ENCODE data around the gene DNAJB9.
"Not testable (repeated sequence)": the region's sequence is repeated elsewhere in the genome, so short reads cannot be mapped to it uniquely, and the experiment has no call there.

The DNAJB9 gene

DNA sequence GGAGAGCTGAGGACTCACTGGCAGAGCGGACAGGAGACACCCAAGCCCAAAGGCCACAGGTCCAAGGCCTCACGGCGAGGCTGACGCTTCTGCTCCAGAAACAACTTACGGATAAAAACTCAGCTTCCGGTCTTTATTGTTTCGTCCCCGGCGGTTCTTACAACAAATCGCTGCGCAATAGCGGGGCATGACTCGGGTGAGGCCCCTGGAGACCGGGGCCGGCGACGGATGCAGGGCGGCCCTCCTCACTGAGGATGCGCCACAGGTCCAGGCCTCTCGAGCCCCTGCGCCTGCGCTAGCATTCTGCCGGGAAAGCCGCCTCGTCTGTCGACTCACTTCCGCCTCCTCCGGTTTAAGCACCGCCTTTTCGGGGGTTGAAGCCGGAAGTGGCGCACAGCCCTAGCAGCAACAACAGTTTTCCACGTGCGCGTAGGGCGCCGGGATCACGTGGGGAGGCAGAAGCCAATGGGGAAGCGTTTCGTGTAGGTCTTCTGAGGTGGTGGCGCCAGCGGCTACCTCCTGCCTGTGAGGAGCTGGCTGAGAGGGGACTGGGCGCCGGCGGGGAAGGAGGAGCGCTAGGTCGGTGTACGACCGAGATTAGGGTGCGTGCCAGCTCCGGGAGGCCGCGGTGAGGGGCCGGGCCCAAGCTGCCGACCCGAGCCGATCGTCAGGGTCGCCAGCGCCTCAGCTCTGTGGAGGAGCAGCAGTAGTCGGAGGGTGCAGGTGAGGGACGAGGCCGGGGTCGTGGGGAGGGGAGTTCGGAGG is at the start of gene DNAJB9, which contains the start of gene THAP5:
TSS of gene DNAJB9 (plus strand) at position 494 of the 765 bp plus-strand sequence. CDS start 1,853 bp downstream, outside the sequence.
TSS of gene THAP5 (minus strand) at position 326 of the 765 bp plus-strand sequence. CDS start at position 189, 137 bp downstream.
- peak; percentile 98 for DNase-seq

DNA sequence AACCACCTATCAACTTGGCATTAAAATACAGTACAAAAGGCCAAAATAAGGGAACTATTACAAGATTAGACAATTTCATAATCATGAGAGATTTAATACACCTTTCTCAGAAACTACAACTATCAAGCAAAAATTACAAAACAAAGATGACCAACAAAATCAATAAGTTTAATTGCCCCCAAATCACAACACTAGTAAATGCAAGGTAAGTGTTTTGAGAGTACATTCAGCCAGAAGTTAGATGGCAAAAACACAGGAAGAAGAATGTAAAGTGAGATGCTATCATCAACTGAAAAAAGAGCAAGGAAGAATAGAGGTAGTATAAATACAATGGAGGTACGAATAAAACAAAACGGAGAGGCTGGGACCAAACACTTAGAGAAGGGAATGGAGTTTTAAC is 46.9 kb upstream of the DNAJB9 start:
- DNase-seq, result no peak

DNA sequence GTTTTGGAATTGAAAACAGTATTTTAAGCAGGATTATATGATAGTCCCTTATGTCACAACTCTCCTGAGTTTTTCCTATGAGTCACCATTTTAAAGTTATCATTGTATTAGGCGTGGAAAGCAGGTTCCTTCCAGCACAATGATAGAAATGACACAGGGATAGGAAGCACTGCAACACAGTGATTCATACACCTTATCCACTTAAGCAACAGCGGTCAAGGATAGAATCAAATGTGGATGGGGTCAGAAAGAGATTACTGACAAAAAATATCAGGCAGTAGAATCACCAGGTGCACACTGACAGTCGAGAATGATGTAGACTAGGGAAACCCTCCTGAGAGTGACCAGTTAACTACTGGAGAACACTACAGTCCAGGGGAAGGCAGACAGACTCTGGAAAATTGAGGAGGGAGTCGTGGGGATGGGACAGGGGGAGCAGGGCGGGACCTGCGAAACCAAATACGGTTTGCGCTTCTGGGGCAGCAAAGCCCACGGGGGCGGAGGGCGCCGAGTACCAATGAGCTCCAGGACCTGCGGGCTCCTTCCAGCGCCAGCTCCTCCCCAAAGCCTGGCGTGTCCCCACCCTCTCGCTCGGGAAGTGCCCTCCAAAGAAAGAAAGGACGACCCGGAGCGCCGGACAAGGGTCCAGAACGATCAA is 44.2 kb upstream of the DNAJB9 start:
- DNase-seq, result no peak

DNA sequence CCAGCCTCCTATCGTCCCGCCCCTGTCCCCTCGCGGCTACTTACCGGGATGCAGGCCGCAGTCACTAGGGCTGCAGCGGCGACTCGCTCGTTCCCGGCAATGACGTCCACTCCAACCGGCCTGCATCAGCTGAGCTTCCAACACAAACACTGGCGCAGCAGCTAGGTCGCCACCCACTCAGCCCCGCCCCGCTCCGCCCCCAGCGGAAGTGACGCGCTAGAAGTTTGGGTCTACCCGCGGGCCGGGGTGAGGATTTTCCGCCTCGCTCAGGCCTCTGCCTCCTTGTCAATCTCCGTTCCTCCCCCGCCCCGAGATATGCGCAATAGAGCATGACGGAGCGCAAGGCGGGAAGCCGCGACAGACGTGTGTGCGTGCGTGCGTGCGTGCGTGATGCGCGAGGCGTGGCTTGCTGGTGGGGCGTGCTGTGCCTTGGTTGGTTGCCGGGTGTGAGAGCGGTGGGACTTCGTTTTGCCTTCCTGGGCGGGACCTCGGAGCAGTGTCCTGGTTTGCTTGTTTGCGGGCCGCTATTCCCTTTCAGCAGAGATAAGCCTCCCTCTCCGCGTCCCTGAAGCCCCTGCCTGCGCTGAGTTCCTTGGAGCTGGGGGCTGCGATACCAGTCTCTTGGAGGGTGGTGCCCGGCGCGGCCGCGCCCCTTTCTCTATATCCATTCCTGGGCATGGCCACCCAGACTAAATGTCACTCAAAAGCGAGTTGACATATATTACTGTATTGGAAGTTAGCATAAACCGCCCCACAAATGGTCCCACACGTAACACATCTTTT is 43.5 kb upstream of the DNAJB9 start, which contains the start of gene PNPLA8:
TSS of gene PNPLA8 (minus strand) at position 151 of the 783 bp plus-strand sequence. CDS start 10,644 bp downstream, outside the sequence.
- DNase-seq, result peak; percentile 99

DNA sequence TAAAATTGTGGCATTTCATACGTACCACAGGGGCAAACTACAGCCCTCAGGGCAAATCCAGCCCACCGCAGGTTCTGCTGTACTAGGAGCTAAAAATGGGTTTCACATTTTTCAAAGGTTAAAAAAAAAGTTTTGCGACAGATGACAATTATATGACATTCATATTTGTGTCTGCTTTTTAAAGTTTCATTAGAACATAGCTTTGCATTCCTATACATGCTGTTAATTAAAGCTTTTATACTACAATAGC is 43.0 kb upstream of the DNAJB9 start:
- DNase-seq, result no peak

DNA sequence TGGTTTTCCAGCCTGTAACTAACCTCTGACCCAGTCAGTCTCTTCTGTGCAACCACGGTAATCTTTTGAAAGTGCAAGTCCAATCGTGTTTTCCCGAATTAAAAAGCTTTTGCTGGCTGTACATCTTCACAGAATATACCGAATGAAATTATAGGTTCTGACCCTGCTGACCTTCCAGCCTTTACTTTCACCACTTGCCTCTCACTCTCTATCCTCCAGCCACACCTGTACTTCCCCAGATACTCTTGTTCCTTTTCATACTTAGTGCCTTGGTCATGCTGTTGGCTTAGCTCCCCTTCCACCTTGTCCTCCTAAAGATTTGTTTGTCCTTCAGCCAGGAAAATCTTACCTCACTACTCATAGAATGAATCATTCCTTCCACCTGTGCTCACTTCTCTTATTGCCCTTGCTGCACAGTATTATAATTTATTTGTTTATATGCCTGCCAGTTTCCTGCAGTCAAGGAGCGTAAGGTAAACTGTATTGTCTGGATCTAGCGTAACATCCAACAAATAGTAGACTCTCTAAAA is 41.4 kb upstream of the DNAJB9 start:
- no peak for DNase-seq

DNA sequence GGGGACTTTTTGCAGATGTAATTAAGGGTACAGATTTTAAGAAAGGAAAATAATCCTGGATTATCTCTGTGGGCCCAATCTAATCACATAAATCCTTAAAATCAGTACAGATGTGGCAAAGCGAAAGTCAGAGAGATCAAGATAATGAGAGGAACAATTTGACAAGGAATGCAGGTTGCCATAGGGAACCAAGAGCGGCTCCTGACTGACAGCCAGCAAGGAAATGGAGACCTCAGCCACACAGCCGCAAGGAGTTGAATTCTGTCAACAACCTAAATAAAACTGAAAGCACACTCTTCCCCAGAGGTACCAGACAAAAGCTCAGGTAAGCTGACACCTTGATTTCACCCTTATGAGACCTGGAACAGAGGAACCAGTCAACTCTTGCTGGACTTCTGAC is 40.3 kb upstream of the DNAJB9 start:
- no peak for DNase-seq

DNA sequence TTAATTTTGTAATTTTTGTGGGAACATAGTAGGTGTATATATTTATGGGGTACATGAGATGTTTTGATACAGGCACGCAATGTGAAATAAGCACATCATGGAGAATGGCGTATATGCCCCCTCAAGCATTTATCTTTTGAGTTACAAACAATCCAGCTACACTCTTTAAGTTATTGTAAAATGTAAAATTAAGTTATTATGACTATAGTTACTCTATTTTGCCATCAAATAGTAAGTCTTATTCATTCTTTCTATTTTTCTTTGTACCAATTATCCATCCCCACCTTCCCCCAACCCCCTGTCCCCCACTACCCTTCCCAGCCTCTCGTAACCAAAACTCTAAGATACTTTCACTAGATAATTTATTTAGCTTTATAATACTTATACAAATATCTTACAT is 36.0 kb upstream of the DNAJB9 start:
- no peak for DNase-seq

DNA sequence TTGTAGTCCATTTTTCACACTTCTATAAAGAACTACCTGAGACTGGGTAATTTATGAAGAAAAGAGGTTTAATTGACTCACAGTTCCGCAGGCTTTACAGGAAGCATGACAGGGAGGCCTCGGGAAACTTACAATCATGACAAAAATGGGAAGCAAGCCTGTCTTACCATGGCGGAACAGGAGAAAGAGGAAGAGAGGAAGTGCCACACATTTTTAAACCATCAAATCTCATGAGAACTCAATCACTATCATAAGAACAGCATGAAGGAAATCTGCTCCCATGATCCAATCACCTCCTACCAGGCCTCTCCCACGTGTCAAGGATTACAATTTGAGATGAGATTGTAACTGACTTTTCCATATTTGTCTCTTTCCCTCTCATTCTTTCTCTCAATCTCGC is 34.4 kb upstream of the DNAJB9 start:
- no peak for DNase-seq

DNA sequence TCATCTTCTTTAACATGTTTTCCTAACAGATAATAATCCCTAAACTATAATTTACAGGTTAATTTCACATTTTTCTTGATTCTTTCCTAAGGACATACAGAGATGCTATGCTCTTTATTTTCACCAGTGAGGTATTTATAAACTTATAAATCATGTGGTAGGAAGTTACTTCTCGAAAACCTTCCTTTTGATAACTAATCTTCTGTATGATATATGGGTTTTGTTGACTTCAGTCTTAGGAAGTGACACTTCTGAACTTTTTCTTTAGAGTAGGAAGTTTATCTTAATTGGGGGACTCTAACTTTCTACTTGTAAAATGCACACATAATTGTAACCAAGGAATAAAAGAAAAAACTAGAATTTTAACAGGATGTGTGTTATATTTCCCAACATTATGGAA is 33.9 kb upstream of the DNAJB9 start:
- DNase-seq, result no peak

DNA sequence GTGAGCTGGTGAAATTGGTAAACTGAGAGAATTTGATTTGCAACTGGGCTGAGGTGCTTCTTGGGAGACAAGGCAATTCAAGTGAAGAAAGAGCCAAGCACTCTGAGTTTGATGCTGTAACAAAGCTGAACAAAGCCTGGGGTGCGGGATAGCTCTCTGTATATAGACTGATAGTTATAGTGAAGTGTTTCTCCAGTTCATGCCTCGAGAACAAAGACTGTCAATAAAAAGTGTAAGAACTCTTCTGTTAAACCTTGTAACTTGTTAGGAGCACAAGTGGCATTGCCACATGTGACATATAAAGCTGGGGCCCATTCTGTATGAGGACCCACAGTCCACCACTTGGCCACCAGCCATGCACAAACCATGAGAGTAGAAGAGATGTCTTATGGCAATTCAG is 32.4 kb upstream of the DNAJB9 start:
- DNase-seq, result no peak

DNA sequence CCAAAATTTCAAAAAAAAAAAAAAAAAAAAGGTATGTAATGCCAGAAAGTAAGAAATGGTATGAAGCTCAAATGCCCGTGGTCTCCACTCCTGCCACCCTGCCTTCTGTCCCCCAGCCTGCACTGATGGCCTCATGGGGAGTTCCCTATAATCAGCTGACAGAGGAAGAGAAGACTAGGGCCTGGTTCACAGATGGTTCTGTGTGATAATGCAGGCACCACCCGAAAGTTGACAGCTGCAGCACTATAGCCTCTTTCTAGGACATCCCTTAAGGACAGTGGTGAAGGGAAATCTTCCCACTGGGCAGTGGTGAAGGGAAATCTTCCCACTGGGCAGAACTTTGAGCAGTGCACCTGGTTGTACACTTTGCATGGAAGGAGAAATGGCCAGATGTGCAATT is 31.4 kb upstream of the DNAJB9 start:
- not testable (repeated sequence) for DNase-seq

DNA sequence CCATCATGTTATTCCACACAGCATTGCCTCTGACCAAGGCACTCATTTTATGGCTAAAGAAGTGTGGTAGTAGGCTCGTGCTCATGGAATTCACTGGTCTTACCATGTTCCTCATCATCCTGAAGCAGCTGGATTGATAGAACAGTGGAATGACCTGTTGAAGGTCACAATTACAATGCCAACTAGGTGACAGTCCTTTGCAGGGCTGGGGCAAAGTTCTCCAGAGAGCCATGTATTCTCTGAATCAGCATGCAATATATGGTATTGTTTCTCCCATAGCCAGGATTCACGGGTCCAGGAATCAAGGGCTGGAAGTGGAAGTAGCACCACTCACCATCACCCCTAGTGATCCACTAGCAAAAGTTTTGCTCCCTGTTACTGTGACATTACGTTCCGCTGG is 31.0 kb upstream of the DNAJB9 start:
- not testable (repeated sequence) for DNase-seq

DNA sequence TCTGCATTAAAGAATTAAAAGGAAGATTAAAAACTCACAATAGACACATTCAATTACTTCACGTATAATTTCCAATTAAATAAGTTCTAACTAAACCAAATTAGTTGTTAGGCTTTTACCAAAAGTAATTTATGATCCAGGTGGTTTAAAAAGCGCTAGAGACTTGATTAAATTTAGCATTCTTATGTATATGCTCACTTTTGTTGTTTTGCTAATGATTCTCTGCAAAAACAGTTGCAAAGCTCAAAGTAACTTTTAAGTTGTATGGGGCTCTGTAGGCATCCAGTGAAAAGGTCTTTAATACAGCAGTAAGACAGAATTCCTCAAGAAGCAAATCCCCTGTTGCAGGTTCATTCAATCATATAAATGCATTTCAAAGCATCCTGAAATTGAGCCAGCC is 28.2 kb upstream of the DNAJB9 start:
- DNase-seq, result no peak

DNA sequence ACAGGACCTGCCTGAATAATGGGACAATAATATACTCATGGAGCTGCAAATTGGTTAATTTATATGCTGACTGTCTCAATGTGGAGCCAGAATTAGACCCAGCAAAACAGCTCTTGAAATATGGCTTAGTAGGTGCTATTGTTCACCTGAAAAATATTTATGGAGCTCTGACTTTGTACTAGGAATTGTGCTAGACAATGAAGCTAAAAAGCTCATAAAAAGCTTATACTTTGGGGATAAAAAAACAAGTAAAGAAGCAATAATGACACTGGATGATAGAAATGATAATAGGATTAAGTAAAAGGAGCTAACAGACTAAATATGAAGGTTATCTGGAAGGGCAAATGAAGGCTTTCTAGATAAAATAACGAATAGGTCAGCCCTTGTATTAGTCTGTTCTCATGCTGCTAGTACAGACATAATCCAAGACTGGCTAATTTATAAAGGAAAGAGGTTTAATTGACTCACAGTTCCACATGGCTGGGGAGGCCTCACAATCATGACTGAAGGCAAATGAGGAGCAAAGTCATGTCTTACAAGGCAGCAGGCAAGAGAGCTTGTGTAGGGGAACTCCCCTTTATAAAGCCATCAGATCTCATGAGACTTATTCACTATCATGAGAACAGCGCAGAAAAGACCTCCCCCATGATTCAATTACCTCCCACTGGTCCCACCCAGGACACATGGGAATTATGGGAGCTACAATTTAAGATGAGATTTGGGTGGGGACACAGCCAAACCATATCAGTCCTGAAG is 21.4 kb upstream of the DNAJB9 start:
- DNase-seq, result not testable (repeated sequence)

DNA sequence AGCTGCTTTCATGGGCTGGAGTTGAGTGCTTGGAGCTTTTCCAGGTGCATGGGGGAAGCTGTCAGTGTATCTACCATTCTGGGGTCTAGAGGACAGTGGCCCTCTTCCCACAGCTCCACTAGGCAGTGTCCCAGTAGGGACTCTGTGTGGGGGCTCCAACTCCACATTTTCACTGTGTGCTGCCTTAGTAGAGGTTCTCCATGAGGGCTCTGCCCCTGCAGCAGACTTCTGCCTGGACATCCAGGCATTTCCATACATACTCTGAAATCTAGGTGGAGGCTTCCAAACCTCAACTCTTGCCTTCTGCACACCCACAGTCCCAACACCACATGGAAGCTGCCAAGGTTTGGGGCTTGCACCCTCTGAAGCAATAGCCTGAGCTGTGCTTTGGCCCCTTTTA is 13.0 kb upstream of the DNAJB9 start:
- not testable (repeated sequence) for DNase-seq

DNA sequence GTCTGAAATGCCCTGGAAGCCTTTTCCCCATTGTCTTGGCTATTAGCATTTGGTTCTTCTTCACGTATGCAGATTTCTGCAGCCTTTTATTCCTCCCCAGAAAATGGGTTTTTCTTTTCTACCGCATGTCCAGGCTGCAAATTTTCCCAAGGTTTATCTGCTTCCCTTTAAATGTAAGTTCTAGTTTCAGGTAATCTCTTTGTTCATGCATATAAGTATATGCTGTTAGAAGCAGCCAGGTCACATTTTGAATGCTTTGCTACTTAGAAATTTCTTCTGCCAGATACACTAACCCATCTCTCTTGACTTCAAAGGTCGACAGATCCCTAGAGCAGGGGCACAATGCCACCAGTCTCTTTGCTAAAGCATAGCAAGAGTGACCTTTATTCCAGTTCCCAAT is 12.5 kb upstream of the DNAJB9 start:
- no peak for DNase-seq

DNA sequence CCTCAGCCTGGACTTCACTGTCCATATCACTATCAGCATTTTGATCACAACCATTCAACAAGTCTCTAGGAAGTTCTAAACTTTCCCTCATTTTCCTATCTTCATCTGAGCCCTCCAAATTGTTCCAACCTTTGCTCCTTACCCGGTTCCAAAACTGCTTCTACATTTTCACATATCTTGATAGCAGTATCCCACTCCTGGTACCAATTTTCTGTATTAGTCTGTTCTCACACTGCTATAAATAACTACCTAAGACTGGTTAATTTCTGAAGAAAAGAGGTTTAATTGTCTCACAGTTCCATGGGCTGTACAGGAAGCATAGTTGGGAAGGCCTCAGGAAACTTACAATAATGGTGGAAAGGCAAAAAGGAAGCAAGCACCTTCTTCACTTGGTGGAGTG is 12.1 kb upstream of the DNAJB9 start:
- DNase-seq, result no peak

DNA sequence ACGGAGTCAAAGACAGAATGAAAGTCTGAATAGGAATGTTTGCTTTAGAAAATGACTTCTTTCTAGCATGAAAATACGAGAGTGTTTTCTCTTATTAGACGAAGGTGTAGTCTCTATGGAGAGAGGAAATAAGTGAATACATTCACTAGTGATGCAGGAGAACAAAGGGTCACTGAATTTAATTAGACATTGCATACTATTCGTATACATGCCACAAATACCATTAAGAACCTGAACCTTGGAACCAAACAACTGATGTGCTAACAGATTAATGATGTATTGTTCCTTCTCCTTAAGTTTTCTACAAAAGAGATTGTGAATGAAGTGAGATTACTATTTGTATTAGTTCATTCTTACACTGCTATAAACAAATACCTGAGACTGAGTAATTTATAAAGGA is 10.4 kb upstream of the DNAJB9 start:
- no peak for DNase-seq

DNA sequence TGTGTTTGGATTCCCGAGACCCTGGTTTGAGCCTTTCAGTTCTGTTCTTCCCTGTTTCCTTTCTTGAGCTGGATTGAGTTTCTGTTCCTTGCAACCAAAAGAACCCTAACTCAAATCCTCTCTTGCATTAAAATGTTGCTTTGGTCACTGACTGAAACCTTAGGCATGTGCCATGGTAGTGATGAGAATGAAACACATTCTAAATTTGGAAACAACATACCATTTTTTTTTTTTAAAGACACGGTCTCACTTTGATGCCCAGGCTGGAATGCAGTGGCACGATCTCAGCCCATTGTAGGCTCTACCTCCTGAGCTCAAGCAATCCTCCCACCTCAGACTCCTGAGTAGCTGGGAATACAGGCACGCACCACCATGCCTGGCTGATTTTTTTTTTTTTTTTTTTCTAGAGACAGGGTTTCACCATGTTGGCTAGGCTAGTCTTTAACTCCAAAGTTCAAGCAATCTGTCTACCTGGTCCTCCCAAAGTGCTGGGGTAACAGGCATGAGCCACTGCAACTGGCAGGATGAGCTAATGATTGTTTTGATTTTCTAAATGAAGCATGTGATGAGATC is 8.5 kb upstream of the DNAJB9 start:
- DNase-seq, result no peak

DNA sequence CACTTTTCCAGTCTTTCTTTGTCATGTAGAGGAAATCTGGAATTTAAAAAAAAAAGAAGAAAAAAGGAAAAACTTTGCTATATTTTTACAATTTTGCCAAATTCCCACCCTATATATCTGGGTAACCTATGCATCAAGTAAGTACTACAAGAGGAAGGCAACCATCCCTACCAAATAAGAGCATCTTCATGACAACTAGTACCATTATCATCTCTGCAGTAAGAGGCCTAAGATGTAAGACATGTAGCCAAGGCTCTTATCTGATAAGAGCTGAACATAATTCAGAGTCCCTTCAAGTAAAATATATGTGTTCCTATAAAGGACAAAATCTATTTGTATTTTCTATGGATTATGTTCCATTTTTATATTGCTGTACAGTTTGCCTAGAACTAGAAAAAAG is 3.7 kb upstream of the DNAJB9 start:
- DNase-seq, result no peak

DNA sequence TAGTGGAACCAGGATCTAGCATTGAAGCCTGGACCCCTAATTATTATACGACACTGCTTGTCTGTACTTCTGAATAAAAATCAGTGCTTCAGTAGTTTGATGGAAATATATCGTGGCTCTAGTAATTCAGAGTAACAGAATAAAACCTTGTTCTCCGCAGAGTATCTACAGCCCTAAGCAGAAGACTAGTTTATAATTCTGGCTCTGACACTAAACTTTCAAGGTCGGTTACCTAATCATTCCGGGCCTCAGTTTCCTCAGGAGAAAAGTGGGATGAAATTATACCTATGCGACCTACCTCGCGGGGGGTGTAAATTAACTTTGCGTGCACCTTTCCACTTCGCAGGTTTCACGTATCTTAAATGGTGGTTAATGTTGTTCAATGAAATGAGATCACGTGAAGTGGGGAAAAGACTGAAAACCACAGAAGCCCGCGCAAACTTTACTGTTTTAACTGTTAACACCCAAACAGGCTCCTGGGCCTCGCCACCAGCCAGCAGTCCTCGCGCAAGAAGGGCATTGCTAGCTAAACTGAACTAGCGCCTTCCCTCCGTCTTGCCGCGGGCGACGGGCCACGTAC is 783 bp upstream of the DNAJB9 start:
- no peak for DNase-seq

Data from retina (tissue), 1 donor.